Fibroblast of pulmonary artery (primary cell): Measurements from ENCODE around the gene SLCO4A1.

ENCODE experiments used
- DNase-seq: peaks from one replicate; pipeline ENCODE4 v3.0.0-alpha.2; 2010; ENCODE audit warnings: low read depth
- H3K4me3 ChIP-seq: replicated peaks from 2 replicates; pipeline ENCODE4 v1.5.1; 2011; ENCODE audit warnings: low read depth, mild to moderate bottlenecking, control low read depth, low read length, moderate library complexity
- CTCF ChIP-seq: IDR thresholded peaks from 2 replicates; pipeline ENCODE4 v1.5.1; 2011; ENCODE audit warnings: mild to moderate bottlenecking, control low read depth, low read length, inconsistent platforms; ENCODE audit errors: missing control alignments

Gene SLCO4A1

GRCh38 chr20:62651285-62652021 is 9.2 kb downstream of the SLCO4A1 start:
- no peak for TF ChIP-seq CTCF
- peak; percentile 50 for DNase-seq
- H3K4me3 ChIP-seq: no peak overlapping the region

- peak overlapping the region; percentile 37 for H3K4me3 ChIP-seq
- DNase-seq: peak; percentile 99
- TF ChIP-seq CTCF: no peak
These were observed 10.0 kb downstream of the SLCO4A1 start for GRCh38 chr20:62652041-62652893.

- TF ChIP-seq CTCF: no peak
- no peak overlapping the region for H3K4me3 ChIP-seq
- DNase-seq: no peak
These were observed 10.6 kb downstream of the SLCO4A1 start for GRCh38 chr20:62652894-62653305.

GRCh38 chr20:62653373-62653772 is 11.1 kb downstream of the SLCO4A1 start:
- TF ChIP-seq CTCF: no peak
- H3K4me3 ChIP-seq: no peak overlapping the region
- DNase-seq: no peak

- no peak for DNase-seq
- no peak overlapping the region for H3K4me3 ChIP-seq
- no peak for TF ChIP-seq CTCF
These were observed 11.8 kb downstream of the SLCO4A1 start for GRCh38 chr20:62653951-62654685.

GRCh38 chr20:62655282-62656196 is 13.2 kb downstream of the SLCO4A1 start:
- no peak for DNase-seq
- TF ChIP-seq CTCF: no peak
- H3K4me3 ChIP-seq: no peak overlapping the region
